Measurements from ENCODE around the gene KLC1. TPM values are rescaled to one million over a fixed set of nuclear protein-coding genes. Genes with fewer than 3 reads are reported as not detected.

KLC1 gene
- total and polyA plus RNA-seq, 2 of the 8 experiments (the other 6 are each of a cell fraction or from before 2014, with no cell fraction given) = 84.6 to 134 TPM

DNA sequence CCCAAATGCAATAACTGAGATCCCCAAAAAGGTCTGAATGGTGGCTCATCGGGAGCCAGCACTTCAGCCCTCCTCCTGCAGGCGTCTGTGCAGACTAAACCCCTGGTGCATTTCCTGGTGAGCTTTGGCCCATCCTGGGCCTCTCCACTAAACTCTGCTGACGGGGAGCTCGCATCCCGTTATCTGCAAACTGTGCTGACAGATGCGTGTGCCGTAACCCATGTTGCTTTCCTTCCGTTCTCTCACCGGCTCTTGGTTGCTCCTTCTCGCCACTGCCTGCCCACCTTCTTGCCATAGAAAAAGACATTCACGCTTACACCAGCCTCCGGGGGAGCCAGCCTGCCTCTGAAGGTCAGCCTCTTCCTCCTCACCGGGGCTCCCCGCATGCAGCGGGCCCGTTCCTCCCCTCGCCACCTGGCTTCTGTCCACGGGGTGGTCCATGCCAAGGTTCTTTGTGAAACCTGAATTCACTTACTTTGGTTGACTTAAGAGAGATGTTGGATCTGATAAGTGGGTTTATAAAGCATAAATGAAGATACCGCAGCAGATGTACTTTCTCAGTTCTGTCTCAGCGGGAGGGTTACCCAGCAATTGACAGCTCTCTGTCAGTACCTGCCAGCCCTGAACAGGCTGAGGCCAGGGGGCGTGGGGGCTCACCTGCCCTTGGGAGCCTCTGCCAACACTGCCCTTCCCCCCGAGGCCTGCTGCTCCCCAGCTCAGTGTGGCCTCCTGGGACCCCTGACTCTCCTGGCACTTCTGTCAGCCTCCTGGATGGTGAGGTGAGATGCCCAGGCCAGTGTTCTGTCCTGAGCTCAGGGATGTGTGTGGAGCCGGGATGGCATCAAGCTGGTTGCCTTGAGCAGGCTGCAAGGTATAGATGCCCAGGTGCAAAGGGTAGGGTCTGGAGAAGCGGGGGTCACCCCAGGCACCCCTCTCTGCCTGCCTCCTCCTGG, 100.8 kb downstream of the KLC1 start (continued):
- TF ChIP-seq NANOG (IDR thresholded peaks at IDR 0.05; ENCODE audit: insufficient read depth, low read depth, low read length, poor library complexity, severe bottlenecking) (no peak), CEBPB (IDR thresholded peaks at IDR 0.05; ENCODE audit: low read depth, low read length) (no peak), EGR1 (IDR thresholded peaks at IDR 0.05; ENCODE audit: borderline replicate concordance, low read depth, low read length) (no peak), JUND (IDR thresholded peaks at IDR 0.05; ENCODE audit: low read length) (no peak), FOSL1 (IDR thresholded peaks at IDR 0.05; ENCODE audit: insufficient read depth, low read depth, low read length) (no peak), SP1 (IDR thresholded peaks at IDR 0.05; ENCODE audit: low read depth, low read length) (no peak), RBBP5 (IDR thresholded peaks at IDR 0.05; ENCODE audit: borderline replicate concordance, low read depth, low read length) (no peak), SRF (IDR thresholded peaks at IDR 0.05; ENCODE audit: low read depth, low read length) (no peak)
- TF ChIP-seq, protein P1, sequence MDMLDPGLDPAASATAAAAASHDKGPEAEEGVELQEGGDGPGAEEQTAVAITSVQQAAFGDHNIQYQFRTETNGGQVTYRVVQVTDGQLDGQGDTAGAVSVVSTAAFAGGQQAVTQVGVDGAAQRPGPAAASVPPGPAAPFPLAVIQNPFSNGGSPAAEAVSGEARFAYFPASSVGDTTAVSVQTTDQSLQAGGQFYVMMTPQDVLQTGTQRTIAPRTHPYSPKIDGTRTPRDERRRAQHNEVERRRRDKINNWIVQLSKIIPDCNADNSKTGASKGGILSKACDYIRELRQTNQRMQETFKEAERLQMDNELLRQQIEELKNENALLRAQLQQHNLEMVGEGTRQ (IDR thresholded peaks at IDR 0.05; ENCODE audit: low read length) = no peak
